GM12892 (cell line): Measurements from ENCODE around the gene SHROOM3.

ENCODE experiments used
- POLR2A ChIP-seq: IDR thresholded peaks from 2 replicates; pipeline ENCODE4 v1.6.1; 2011; ENCODE audit warnings: low read depth, low read length, control low read depth
- POLR2AphosphoS5 ChIP-seq: IDR thresholded peaks from 2 replicates; pipeline ENCODE4 v1.6.1; 2011; ENCODE audit warnings: low read depth, low read length, control low read depth

DNA sequence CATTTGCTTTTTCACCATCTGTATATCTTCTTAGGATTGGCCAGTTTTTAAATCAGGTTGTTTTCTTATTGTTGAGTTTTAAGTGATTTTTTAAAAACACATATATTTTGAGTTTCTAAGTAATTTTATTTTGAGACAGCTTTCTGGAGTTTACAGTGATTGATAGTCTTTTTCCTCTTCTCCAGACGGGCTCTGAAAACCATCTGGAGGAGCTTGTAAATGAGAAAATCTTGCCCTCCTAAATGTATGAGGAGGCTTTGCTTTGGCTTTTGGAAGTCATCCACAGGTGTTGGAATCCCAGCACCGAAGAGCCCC, 302.7 kb downstream of the SHROOM3 start:
- no peak for TF ChIP-seq POLR2A
- no peak for TF ChIP-seq POLR2AphosphoS5
